PC-9 (cell line): ENCODE data around the gene CTNNA1. TPM values are rescaled to one million over a fixed set of nuclear protein-coding genes. Genes with fewer than 3 reads are reported as not detected.

Experiments
- BruUV-seq: library from RNA; stranded (reverse); fragments of 400-500 nt; replicated peaks from 2 replicates; lab custom pipeline; 2021; lab: Mats Ljungman, UMichigan
- CTCF ChIA-PET: fragments of 300-600 bp; sonication (Branson Sonifier 250); formaldehyde crosslinking; loops from one replicate; lab custom pipeline; 2022; ENCODE audit warnings: antibody characterized with exemption; lab: Charles Lee
- POLR2A ChIA-PET: fragments of 300-600 bp; sonication (Branson Sonifier 250); formaldehyde crosslinking; loops from one replicate; lab custom pipeline; 2022; ENCODE audit warnings: antibody characterized with exemption; ENCODE audit not compliant: unreplicated experiment; lab: Charles Lee
- DNase-seq, 2 experiments: peaks; one replicate each; pipeline versions ENCODE4 v3.0.0 to v3.0.0-alpha.2; 2015 to 2022; ENCODE audit warnings: mixed read lengths in 1 of 2
- H2AFZ ChIP-seq: fragments of 200-600 bp; sonication (generic); 2 replicates; pipeline ENCODE4 v1.8.1; 2017; ENCODE audit warnings: antibody characterized with exemption
- H3F3A ChIP-seq: fragments of 200-600 bp; sonication (generic); 2 replicates; pipeline ENCODE4 v1.8.1; 2017; ENCODE audit warnings: antibody characterized with exemption, mild to moderate bottlenecking, low read depth; ENCODE audit not compliant: insufficient read depth
- H3K27ac ChIP-seq: fragments of 200-600 bp; sonication (generic); 2 replicates; pipeline ENCODE4 v1.6.1; 2016; ENCODE audit warnings: mixed run types
- H3K27me3 ChIP-seq: fragments of 200-600 bp; sonication (generic); 2 replicates; pipeline ENCODE4 v1.6.1; 2016; ENCODE audit warnings: low read depth, mixed run types; ENCODE audit not compliant: insufficient read depth
- H3K36me3 ChIP-seq: fragments of 200-600 bp; sonication (generic); 2 replicates; pipeline ENCODE4 v1.6.1; 2016; ENCODE audit warnings: low read depth, mixed run types
- H3K4me1 ChIP-seq: fragments of 200-600 bp; sonication (generic); replicated peaks from 2 replicates; pipeline ENCODE4 v1.6.1; 2016; ENCODE audit warnings: mixed run types; ENCODE audit not compliant: insufficient read depth
- H3K4me2 ChIP-seq: fragments of 200-600 bp; sonication (generic); 2 replicates; pipeline ENCODE4 v1.6.1; 2017; ENCODE audit warnings: mixed run types
- H3K4me3 ChIP-seq: fragments of 200-600 bp; sonication (generic); 2 replicates; pipeline ENCODE4 v1.6.1; 2016; ENCODE audit warnings: mixed run types
- H3K79me2 ChIP-seq: fragments of 200-600 bp; sonication (generic); 2 replicates; pipeline ENCODE4 v1.6.1; 2017; ENCODE audit warnings: low read depth, mixed run types
- H3K9me2 ChIP-seq: fragments of 200-600 bp; sonication (generic); 2 replicates; pipeline ENCODE4 v1.8.1; 2017; ENCODE audit warnings: mild to moderate bottlenecking; ENCODE audit not compliant: insufficient read depth
- H3K9me3 ChIP-seq: fragments of 200-600 bp; sonication (generic); 2 replicates; pipeline ENCODE4 v1.8.1; 2016; ENCODE audit warnings: low read depth; ENCODE audit not compliant: insufficient read depth
- H4K20me1 ChIP-seq: fragments of 200-600 bp; sonication (generic); 2 replicates; pipeline ENCODE4 v1.8.1; 2017; ENCODE audit not compliant: insufficient read depth
- EZH2 ChIP-seq: fragments of 200-600 bp; sonication (generic); IDR thresholded peaks from 2 replicates; pipeline ENCODE4 v1.8.0; 2017; ENCODE audit warnings: antibody characterized with exemption, low read depth
- intact Hi-C: fragments of 100-400 bp; cut with micrococcal nuclease; formaldehyde crosslinking; loops from one replicate; pipeline ENCODE4 v1.10.0; 2022; ENCODE audit not compliant: unreplicated experiment
- total RNA-seq: library from RNA; stranded (reverse); gene quantifications from 2 replicates; pipeline ENCODE4 v1.2.3, GENCODE V29; 2021
- TF ChIP-seq, protein P1 (sequence below): fragments of 200-600 bp; sonication (generic); conservative IDR thresholded peaks from 2 replicates; pipeline ENCODE4 v1.6.1; 2017; ENCODE audit warnings: mixed run types, antibody characterized with exemption, mild to moderate bottlenecking, moderate library complexity

The CTNNA1 gene
- total RNA-seq, 1 experiment from 2014 or later = 91.7 TPM

DNA sequence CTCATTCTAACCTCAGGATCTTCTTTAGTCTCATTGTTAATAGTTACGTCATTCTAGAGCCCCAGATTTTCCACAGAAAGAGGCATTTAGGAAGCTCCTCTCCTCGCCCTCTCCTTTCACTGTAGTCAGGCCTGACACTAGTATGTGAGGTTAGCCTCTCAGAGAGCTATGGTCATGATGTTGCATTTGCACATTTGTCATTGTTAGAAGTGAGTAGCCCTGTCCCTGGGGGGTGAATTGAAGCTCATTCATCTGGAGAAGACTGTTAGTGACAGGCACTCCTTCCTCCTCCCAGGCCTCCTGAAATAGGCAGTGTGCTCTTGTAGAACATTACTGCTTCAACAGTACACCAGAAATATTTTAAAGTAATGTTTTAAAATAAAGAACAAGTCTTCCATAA is 148.5 kb downstream of the CTNNA1 start:
- Histone ChIP-seq H3K4me2 (no peak overlapping the region), H3K27me3 (no peaks in the 10 kb centered on the region), H3K9me3 (no peaks in the 10 kb centered on the region), H3K4me3 (no peak overlapping the region), H3F3A (peaks cover 29% of the 10 kb centered on the region), H3K27ac (no peak overlapping the region), H3K9me2 (no peaks in the 10 kb centered on the region), H2AFZ (no peak overlapping the region), H3K4me1 (peaks cover 19% of the 10 kb centered on the region), H3K36me3 (peaks cover 36% of the 10 kb centered on the region), H4K20me1 (peaks cover 23% of the 10 kb centered on the region; the same call in 1 of the 2 replicates), H3K79me2 (no peaks in the 10 kb centered on the region; the same call in 1 of the 2 replicates)
- CTCF ChIA-PET = no interaction called here
- intact Hi-C loops = loop anchor here (10.0 kb wide), 1 partner anchor 257 kb away; no protein-coding TSS in a partner anchor
- POLR2A ChIA-PET = no interaction called here
- no TSS peak for BruUV-seq
- DNase-seq = no peak
- TF ChIP-seq, protein P1, sequence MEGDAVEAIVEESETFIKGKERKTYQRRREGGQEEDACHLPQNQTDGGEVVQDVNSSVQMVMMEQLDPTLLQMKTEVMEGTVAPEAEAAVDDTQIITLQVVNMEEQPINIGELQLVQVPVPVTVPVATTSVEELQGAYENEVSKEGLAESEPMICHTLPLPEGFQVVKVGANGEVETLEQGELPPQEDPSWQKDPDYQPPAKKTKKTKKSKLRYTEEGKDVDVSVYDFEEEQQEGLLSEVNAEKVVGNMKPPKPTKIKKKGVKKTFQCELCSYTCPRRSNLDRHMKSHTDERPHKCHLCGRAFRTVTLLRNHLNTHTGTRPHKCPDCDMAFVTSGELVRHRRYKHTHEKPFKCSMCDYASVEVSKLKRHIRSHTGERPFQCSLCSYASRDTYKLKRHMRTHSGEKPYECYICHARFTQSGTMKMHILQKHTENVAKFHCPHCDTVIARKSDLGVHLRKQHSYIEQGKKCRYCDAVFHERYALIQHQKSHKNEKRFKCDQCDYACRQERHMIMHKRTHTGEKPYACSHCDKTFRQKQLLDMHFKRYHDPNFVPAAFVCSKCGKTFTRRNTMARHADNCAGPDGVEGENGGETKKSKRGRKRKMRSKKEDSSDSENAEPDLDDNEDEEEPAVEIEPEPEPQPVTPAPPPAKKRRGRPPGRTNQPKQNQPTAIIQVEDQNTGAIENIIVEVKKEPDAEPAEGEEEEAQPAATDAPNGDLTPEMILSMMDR = no peak
- TF ChIP-seq EZH2 = no peak

DNA sequence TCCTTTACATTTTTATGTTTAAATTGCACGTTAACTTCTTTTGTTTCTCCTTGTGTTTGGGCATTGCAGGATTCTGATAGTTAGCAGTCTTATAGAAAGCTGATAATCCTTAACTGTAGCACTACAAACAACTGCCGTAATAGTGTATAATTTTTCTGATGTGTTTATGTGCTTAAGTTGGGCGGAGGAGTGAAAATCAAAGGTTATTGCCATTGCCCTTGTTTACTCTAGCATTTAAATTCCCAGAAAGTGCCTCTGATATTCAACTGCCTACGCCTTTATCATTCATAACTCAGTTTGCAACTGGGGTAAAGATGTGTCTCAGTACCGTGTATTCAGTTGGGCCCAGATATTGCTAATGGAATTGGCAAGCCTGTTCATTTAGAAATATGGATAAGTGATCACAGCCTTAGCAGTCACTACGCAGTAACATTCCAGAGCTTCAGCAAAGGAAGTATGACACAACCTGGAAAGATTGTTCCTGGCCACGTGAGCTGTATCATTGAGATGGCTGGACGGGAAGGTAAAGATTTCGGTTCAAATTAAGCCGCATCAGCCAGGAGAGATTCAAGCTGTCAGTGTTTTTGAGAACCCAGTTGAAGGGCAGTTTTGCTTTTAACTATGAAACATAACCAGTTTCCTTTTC is 150.0 kb downstream of the CTNNA1 start:
- CTCF ChIA-PET = no interaction called here
- no peak overlapping the region for H3K4me3 ChIP-seq
- intact Hi-C loops = loop anchor here (10.0 kb wide), 1 partner anchor 258 kb away; no protein-coding TSS in a partner anchor

GRCh38 chr5:138905541-138905940 is 152.3 kb downstream of the CTNNA1 start:
- Histone ChIP-seq H3K36me3 (peaks cover 27% of the 10 kb centered on the region), H2AFZ (no peak overlapping the region), H3F3A (peaks cover 28% of the 10 kb centered on the region; the same call in 1 of the 2 replicates), H3K27ac (no peak overlapping the region), H3K9me2 (no peaks in the 10 kb centered on the region), H3K4me3 (no peak overlapping the region), H3K27me3 (no peaks in the 10 kb centered on the region), H3K9me3 (no peaks in the 10 kb centered on the region), H3K4me1 (no peaks in the 10 kb centered on the region), H3K79me2 (no peaks in the 10 kb centered on the region), H3K4me2 (no peak overlapping the region), H4K20me1 (peaks cover 17% of the 10 kb centered on the region)
- CTCF ChIA-PET = no interaction called here
- BruUV-seq = no TSS peak
- intact Hi-C loops = loop anchor here (10.0 kb wide), 1 partner anchor 261 kb away; no protein-coding TSS in a partner anchor
- no peak for DNase-seq
- TF ChIP-seq, protein P1 = no peak
- no peak for TF ChIP-seq EZH2
- POLR2A ChIA-PET = no interaction called here

More for the DNA sequence above, 150.0 kb downstream of the CTNNA1 start:
- POLR2A ChIA-PET = no interaction called here
- TF ChIP-seq EZH2 = no peak
- TF ChIP-seq, protein P1 = no peak
- DNase-seq = no peak
- Histone ChIP-seq H3K36me3 (peaks cover 37% of the 10 kb centered on the region), H3K27ac (no peak overlapping the region), H4K20me1 (peaks cover 23% of the 10 kb centered on the region; the same call in 1 of the 2 replicates), H3K9me2 (no peaks in the 10 kb centered on the region), H3F3A (peaks cover 29% of the 10 kb centered on the region), H3K4me2 (no peak overlapping the region), H3K9me3 (no peaks in the 10 kb centered on the region), H3K4me1 (peaks cover 19% of the 10 kb centered on the region), H3K27me3 (no peaks in the 10 kb centered on the region), H2AFZ (no peak overlapping the region), H3K79me2 (no peaks in the 10 kb centered on the region; the same call in 1 of the 2 replicates)
- BruUV-seq = no TSS peak
